ENCODE results near the gene OXTR. TPM values are rescaled to one million over a fixed set of nuclear protein-coding genes. Genes with fewer than 3 reads are reported as not detected.
A peak's percentile ranks its signal among the peaks of the same experiment; 100 is the strongest.
"Not testable (repeated sequence)": the region's sequence is repeated elsewhere in the genome, so short reads cannot be mapped to it uniquely, and the experiment has no call there.

OXTR gene
- total and polyA plus RNA-seq, 5 donors = 0.11 to 0.79 (median 0.39) TPM

GRCh38 chr3:8730656-8731055 is 38.8 kb downstream of the OXTR start:
- no peak for DNase-seq
- no peaks in the 10 kb centered on the region for H3K27me3 ChIP-seq (ENCODE audit: control insufficient read depth, insufficient read depth)
- ATAC-seq = no peak
- intact Hi-C loops (cut with DNase I) = no loop called here
- H3K9me3 ChIP-seq (ENCODE audit: control insufficient read depth, low read length) = peaks cover 3% of the 10 kb centered on the region
- WGBS = 56% methylated on average over 3 of the region's 3 CpGs
- no peak overlapping the region for H3K4me3 ChIP-seq (ENCODE audit: low read length)
- H3K4me1 ChIP-seq (ENCODE audit: control insufficient read depth, insufficient read depth, low read length) = peaks cover 6% of the 10 kb centered on the region
- H3K27ac ChIP-seq (ENCODE audit: low read length) = no peak overlapping the region

GRCh38 chr3:8729479-8729878 is 39.9 kb downstream of the OXTR start:
- no peaks in the 10 kb centered on the region for H3K27me3 ChIP-seq (ENCODE audit: control insufficient read depth, insufficient read depth)
- H3K4me1 ChIP-seq (ENCODE audit: control insufficient read depth, insufficient read depth, low read length) = peaks cover 4% of the 10 kb centered on the region
- no peak for ATAC-seq
- H3K4me3 ChIP-seq (ENCODE audit: low read length) = no peak overlapping the region
- 90% methylated on average over 3 of the region's 3 CpGs for WGBS
- H3K27ac ChIP-seq (ENCODE audit: low read length) = no peak overlapping the region
- peaks cover 3% of the 10 kb centered on the region for H3K9me3 ChIP-seq (ENCODE audit: control insufficient read depth, low read length)
- no peak for DNase-seq
- intact Hi-C loops (cut with DNase I) = no loop called here

GRCh38 chr3:8727605-8728512 is 41.6 kb downstream of the OXTR start:
- Histone ChIP-seq H3K9me3 (ENCODE audit: control insufficient read depth, low read length) (peaks cover 3% of the 10 kb centered on the region), H3K4me1 (ENCODE audit: control insufficient read depth, insufficient read depth, low read length) (no peaks in the 10 kb centered on the region), H3K4me3 (ENCODE audit: low read length) (no peak overlapping the region), H3K27ac (ENCODE audit: low read length) (no peak overlapping the region), H3K27me3 (ENCODE audit: control insufficient read depth, insufficient read depth) (no peaks in the 10 kb centered on the region)
- ATAC-seq = no peak
- DNase-seq = no peak
- WGBS = 78% methylated on average over 9 of the region's 9 CpGs
- intact Hi-C loops (cut with DNase I) = no loop called here

- 92% methylated on average over 3 of the region's 3 CpGs for WGBS
- ATAC-seq = no peak
Observed at GRCh38 chr3:8724108-8724752, 45.2 kb downstream of the OXTR start.

GRCh38 chr3:8723612-8724011 is 45.8 kb downstream of the OXTR start:
- no peaks in the 10 kb centered on the region for H3K27me3 ChIP-seq (ENCODE audit: control insufficient read depth, insufficient read depth)
- DNase-seq (no peak), ATAC-seq (no peak)
- WGBS = 64% methylated on average over 3 of the region's 3 CpGs
- peaks cover 3% of the 10 kb centered on the region for H3K9me3 ChIP-seq (ENCODE audit: control insufficient read depth, low read length)
- H3K27ac ChIP-seq (ENCODE audit: low read length) = no peak overlapping the region
- intact Hi-C loops (cut with DNase I) = no loop called here
- H3K4me3 ChIP-seq (ENCODE audit: low read length) = no peak overlapping the region
- H3K4me1 ChIP-seq (ENCODE audit: control insufficient read depth, insufficient read depth, low read length) = no peaks in the 10 kb centered on the region

More at GRCh38 chr3:8724108-8724752, 45.2 kb downstream of the OXTR start:
- Histone ChIP-seq H3K4me1 (ENCODE audit: control insufficient read depth, insufficient read depth, low read length) (no peaks in the 10 kb centered on the region), H3K27me3 (ENCODE audit: control insufficient read depth, insufficient read depth) (no peaks in the 10 kb centered on the region), H3K27ac (ENCODE audit: low read length) (no peak overlapping the region), H3K9me3 (ENCODE audit: control insufficient read depth, low read length) (peaks cover 3% of the 10 kb centered on the region), H3K4me3 (ENCODE audit: low read length) (no peak overlapping the region)
- DNase-seq = no peak
- intact Hi-C loops (cut with DNase I) = no loop called here

- no peaks in the 10 kb centered on the region for H3K27me3 ChIP-seq (ENCODE audit: control insufficient read depth, insufficient read depth)
- intact Hi-C loops (cut with DNase I) = no loop called here
Observed at GRCh38 chr3:8722808-8723207, 46.6 kb downstream of the OXTR start.

DNA sequence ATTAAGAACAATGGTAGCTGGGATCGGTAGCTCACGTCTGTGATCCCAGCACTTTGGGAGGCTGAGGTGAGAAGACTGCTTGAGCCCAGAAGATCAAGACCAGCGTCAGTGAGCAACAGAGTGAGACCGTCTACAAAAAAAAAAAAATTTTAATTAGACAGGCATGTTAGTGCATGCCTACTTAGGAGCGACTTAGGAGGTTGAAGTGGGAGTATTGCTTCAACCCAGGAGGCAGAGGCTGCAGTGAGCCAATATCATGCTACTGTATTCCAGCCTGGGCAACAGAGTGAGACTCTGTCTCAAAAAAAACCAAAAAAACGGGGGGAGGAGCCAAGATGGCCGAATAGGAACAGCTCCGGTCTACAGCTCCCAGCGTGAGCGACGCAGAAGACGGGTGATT is 53.7 kb downstream of the OXTR start:
- H3K9me3 ChIP-seq (ENCODE audit: control insufficient read depth, low read length); H3K27me3 ChIP-seq (ENCODE audit: control insufficient read depth, insufficient read depth); H3K27ac ChIP-seq (ENCODE audit: low read length); H3K4me1 ChIP-seq (ENCODE audit: control insufficient read depth, insufficient read depth, low read length); DNase-seq; H3K4me3 ChIP-seq (ENCODE audit: low read length); ATAC-seq; intact Hi-C loops (cut with DNase I): not testable (repeated sequence)
- WGBS = 89% methylated on average over 12 of the region's 12 CpGs

More at GRCh38 chr3:8722808-8723207, 46.6 kb downstream of the OXTR start:
- Histone ChIP-seq H3K9me3 (ENCODE audit: control insufficient read depth, low read length) (peaks cover 3% of the 10 kb centered on the region), H3K27ac (ENCODE audit: low read length) (no peak overlapping the region), H3K4me3 (ENCODE audit: low read length) (no peak overlapping the region), H3K4me1 (ENCODE audit: control insufficient read depth, insufficient read depth, low read length) (no peaks in the 10 kb centered on the region)
- ATAC-seq = no peak
- DNase-seq = no peak
- WGBS = 78% methylated on average over 5 of the region's 5 CpGs

DNA sequence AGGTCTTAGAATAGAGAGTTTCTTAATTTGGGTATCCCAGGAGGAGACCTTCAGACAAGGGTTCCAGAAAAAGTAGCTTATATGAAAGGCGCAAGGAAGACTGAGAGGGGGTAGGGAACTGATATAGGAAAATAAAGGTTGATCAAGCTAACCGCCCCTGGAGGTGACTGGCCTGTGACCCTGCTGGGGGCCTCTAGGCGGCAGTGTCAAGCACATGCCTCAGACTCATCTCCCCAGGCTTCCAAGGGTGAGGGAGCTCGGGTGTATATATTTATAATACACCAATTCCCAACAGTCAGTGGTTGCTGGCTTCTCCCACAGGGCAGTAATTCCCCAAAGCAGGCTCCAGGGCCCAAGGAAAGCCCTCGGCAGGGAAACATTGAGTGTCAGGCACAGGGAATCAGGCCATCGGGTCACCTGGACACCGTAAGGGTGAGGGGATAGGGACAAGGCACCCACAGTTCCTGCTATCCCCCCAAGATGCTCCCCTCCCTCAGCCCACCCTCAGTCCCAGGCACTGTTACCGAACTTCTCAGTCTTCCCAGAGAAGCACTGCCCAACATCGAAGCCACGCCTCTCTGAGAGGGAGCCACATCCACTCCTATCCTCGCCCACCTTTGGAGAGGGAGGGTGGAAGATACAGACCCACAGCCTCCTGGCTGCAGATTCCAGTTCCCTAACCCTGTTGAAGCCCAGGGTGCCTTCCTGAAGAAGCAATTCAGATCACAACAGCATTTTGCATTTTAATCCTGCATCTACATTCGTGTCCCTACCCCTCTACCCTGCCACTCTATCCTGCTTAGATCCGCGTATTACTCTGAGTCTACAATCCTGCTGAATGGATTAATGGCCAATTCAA is 55.3 kb downstream of the OXTR start:
- Histone ChIP-seq H3K9me3 (ENCODE audit: control insufficient read depth, low read length) (no peaks in the 10 kb centered on the region), H3K27me3 (ENCODE audit: control insufficient read depth, insufficient read depth) (no peaks in the 10 kb centered on the region), H3K4me1 (ENCODE audit: control insufficient read depth, insufficient read depth, low read length) (no peaks in the 10 kb centered on the region), H3K4me3 (ENCODE audit: low read length) (no peak overlapping the region), H3K27ac (ENCODE audit: low read length) (no peak overlapping the region)
- intact Hi-C loops (cut with DNase I) = no loop called here
- ATAC-seq (no peak), DNase-seq (no peak)
- 79% methylated on average over 14 of the region's 14 CpGs for WGBS

DNA sequence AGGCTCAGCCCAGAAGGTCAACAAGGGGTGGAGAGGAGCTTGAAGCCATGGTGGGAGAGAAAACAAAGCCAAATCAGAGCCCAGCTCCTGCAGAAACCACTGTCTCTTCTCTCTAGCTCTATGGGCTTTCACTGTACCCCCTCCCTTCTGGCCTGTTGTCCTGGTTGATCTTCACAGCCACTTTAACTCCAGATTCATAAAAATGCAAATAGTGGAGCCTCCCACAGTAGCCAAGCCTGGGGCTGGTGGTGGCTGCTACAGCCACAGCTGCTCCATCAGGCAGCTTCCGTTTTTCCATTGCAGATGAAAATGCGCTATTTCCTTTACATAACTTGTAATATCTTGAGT is 56.5 kb downstream of the OXTR start:
- no peaks in the 10 kb centered on the region for H3K27me3 ChIP-seq (ENCODE audit: control insufficient read depth, insufficient read depth)
- intact Hi-C loops (cut with DNase I) = no loop called here
- H3K27ac ChIP-seq (ENCODE audit: low read length) = no peak overlapping the region
- WGBS = 81% methylated on average over 2 of the region's 2 CpGs
- H3K4me1 ChIP-seq (ENCODE audit: control insufficient read depth, insufficient read depth, low read length) = no peaks in the 10 kb centered on the region
- DNase-seq = no peak
- no peaks in the 10 kb centered on the region for H3K9me3 ChIP-seq (ENCODE audit: control insufficient read depth, low read length)
- no peak overlapping the region for H3K4me3 ChIP-seq (ENCODE audit: low read length)
- no peak for ATAC-seq

- Histone ChIP-seq H3K4me3 (ENCODE audit: low read length) (no peak overlapping the region), H3K4me1 (ENCODE audit: control insufficient read depth, insufficient read depth, low read length) (no peaks in the 10 kb centered on the region), H3K9me3 (ENCODE audit: control insufficient read depth, low read length) (no peaks in the 10 kb centered on the region), H3K27ac (ENCODE audit: low read length) (no peak overlapping the region), H3K27me3 (ENCODE audit: control insufficient read depth, insufficient read depth) (no peaks in the 10 kb centered on the region)
- intact Hi-C loops (cut with DNase I) = no loop called here
- DNase-seq (no peak), ATAC-seq (peak; percentile 29 to 31)
- 46% methylated on average over 9 of the region's 9 CpGs for WGBS
Observed at GRCh38 chr3:8712045-8712907, 57.1 kb downstream of the OXTR start.

Data from right cardiac atrium (tissue), 5 donors.